ENCODE results near the gene BHLHE23.

BHLHE23 gene

GRCh38 chr20:62969179-62969760 is 37.5 kb downstream of the BHLHE23 start:
- Histone ChIP-seq H3K36me3 (ENCODE audit: control insufficient read depth in 4 of 4, insufficient read depth in 4 of 4, low read length in 3 of 4) (peaks cover 0 to 34% (median 19%) of the 10 kb centered on the region in 4 experiments), H3K4me1 (ENCODE audit: control extremely low read depth in 1 of 4, control insufficient read depth in 4 of 4, insufficient read depth in 4 of 4, low read length in 3 of 4) (peaks cover 0 to 38% (median 21%) of the 10 kb centered on the region in 4 experiments), H3K9me3 (ENCODE audit: control extremely low read depth in 1 of 5, control insufficient read depth in 4 of 5, insufficient read depth in 2 of 5, low read depth in 1 of 5, low read length in 4 of 5) (no peaks in the 10 kb centered on the region), H3K27ac (ENCODE audit: insufficient read depth in 1 of 2, low read depth in 1 of 2, low read length in 2 of 2, poor library complexity in 1 of 2, severe bottlenecking in 2 of 2) (no peak overlapping the region), H3K27me3 (replicated peaks in 2 of 5; ENCODE audit: control insufficient read depth in 4 of 5, insufficient read depth in 5 of 5, low read length in 4 of 5) (peaks cover 0 to 33% (median 14%) of the 10 kb centered on the region in 5 experiments), H3K4me3 (ENCODE audit: control insufficient read depth in 1 of 7, extremely low read depth in 1 of 7, insufficient read depth in 4 of 7, low read depth in 2 of 7, low read length in 6 of 7) (no peak overlapping the region)
- ChIA-PET POLR2A (interaction anchor here (1.1 kb wide), 1 partner anchor 40 kb away, joined by 3 read pairs; no protein-coding TSS in a partner anchor), CTCF (interaction anchor here (2.4 kb wide), 1 partner anchor 69 kb away, joined by 9 read pairs; no protein-coding TSS in a partner anchor)
- DNase-seq: no peak
- 65% methylated on average over 12 of the region's 16 CpGs for WGBS (ENCODE audit: insufficient coverage)

GRCh38 chr20:62968378-62969178 is 38.2 kb downstream of the BHLHE23 start:
- H3K36me3 ChIP-seq (ENCODE audit: control insufficient read depth in 4 of 4, insufficient read depth in 4 of 4, low read length in 3 of 4): peaks cover 0 to 41% (median 22%) of the 10 kb centered on the region in 4 experiments
- ChIA-PET CTCF (interaction anchor here (0.9 to 1.3 kb wide), 2 partner anchors 15 to 74 kb away, joined by 3 read pairs; no protein-coding TSS in a partner anchor), POLR2A (no interaction called here)
- no peaks in the 10 kb centered on the region for H3K9me3 ChIP-seq (ENCODE audit: control extremely low read depth in 1 of 5, control insufficient read depth in 4 of 5, insufficient read depth in 2 of 5, low read depth in 1 of 5, low read length in 4 of 5)
- H3K4me1 ChIP-seq (ENCODE audit: control extremely low read depth in 1 of 4, control insufficient read depth in 4 of 4, insufficient read depth in 4 of 4, low read length in 3 of 4): peaks cover 0 to 42% (median 25%) of the 10 kb centered on the region in 4 experiments
- H3K27ac ChIP-seq (ENCODE audit: insufficient read depth in 1 of 2, low read depth in 1 of 2, low read length in 2 of 2, poor library complexity in 1 of 2, severe bottlenecking in 2 of 2): no peak overlapping the region
- no peak for DNase-seq
- peaks cover 0 to 27% (median 11%) of the 10 kb centered on the region in 5 experiments for H3K27me3 ChIP-seq (replicated peaks in 2 of 5; ENCODE audit: control insufficient read depth in 4 of 5, insufficient read depth in 5 of 5, low read length in 4 of 5)
- WGBS (ENCODE audit: insufficient coverage): 84% methylated on average over 18 of the region's 21 CpGs
- no peak overlapping the region for H3K4me3 ChIP-seq (ENCODE audit: control insufficient read depth in 1 of 7, extremely low read depth in 1 of 7, insufficient read depth in 4 of 7, low read depth in 2 of 7, low read length in 6 of 7)

DNA sequence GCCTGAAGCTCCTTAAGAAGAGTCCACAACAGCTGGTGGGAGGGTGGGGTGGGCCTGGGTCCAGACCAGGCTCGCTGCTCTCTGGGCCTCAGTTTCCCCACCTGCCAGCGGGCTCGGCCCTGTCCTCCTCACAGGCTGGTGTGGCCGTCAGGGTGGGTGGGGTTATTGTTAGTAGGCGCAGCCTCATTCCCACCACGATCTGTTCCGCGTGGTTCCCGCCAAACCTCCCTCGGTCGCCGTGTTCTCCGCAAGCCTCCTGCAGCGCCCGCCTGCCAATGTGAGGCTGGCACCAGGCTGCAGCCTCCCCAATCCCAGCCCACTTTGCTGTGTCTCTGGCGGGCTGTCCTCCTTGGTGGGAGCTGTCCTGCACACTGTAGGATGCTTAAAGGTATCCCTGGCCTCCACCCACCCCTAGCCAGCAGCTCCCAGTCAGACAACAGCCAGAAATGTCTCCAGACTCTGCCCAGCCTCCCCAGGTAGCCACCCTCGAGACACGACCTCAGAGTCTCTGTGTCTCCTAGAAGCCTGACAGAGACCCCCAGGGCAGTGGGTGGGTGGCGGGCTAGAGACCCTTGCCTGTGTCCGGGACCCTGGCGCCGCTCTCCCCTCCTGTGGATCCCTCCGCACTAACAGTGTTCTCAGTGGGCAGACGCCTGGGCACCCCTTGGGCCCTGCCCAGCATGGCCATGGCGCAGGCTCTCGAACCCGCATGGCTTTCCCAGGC is 39.0 kb downstream of the BHLHE23 start:
- 93% methylated on average over 26 of the region's 27 CpGs for WGBS (ENCODE audit: insufficient coverage)
- CTCF ChIA-PET: interaction anchor here (0.9 to 1.3 kb wide), 2 partner anchors 14 to 73 kb away, joined by 3 read pairs; no protein-coding TSS in a partner anchor
- H3K4me3 ChIP-seq (ENCODE audit: control insufficient read depth in 1 of 7, extremely low read depth in 1 of 7, insufficient read depth in 4 of 7, low read depth in 2 of 7, low read length in 6 of 7): no peak overlapping the region

DNA sequence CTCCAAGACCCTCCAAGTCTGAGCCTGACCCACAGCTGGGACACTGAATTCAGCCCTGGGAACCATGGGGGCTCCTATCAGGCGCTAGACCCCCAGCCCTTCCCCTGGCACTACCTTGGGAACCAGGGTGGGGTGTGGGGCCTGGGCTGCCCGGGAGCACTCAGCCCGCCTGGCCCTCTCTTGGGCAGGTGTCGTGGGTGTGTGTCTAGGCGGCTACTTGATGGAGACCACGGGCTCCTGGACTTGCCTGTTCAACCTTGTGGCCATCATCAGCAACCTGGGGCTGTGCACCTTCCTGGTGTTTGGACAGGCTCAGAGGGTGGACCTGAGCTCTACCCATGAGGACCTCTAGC is 39.6 kb downstream of the BHLHE23 start:
- H3K4me1 ChIP-seq (ENCODE audit: control extremely low read depth in 1 of 4, control insufficient read depth in 4 of 4, insufficient read depth in 4 of 4, low read length in 3 of 4): peaks cover 0 to 31% (median 15%) of the 10 kb centered on the region in 4 experiments
- 93% methylated on average over 6 of the region's 6 CpGs for WGBS (ENCODE audit: insufficient coverage)
- CTCF ChIA-PET: interaction anchor here (1.3 kb wide), 1 partner anchor 72 kb away, joined by 3 read pairs; no protein-coding TSS in a partner anchor
- H3K27ac ChIP-seq (ENCODE audit: insufficient read depth in 1 of 2, low read depth in 1 of 2, low read length in 2 of 2, poor library complexity in 1 of 2, severe bottlenecking in 2 of 2): no peak overlapping the region
- peaks cover 0 to 55% (median 35%) of the 10 kb centered on the region in 4 experiments for H3K36me3 ChIP-seq (ENCODE audit: control insufficient read depth in 4 of 4, insufficient read depth in 4 of 4, low read length in 3 of 4)
- DNase-seq: no peak
- no peak overlapping the region for H3K4me3 ChIP-seq (ENCODE audit: control insufficient read depth in 1 of 7, extremely low read depth in 1 of 7, insufficient read depth in 4 of 7, low read depth in 2 of 7, low read length in 6 of 7)
- peaks cover 0 to 16% (median 3%) of the 10 kb centered on the region in 5 experiments for H3K27me3 ChIP-seq (replicated peaks in 2 of 5; ENCODE audit: control insufficient read depth in 4 of 5, insufficient read depth in 5 of 5, low read length in 4 of 5)
- POLR2A ChIA-PET: no interaction called here
- no peaks in the 10 kb centered on the region for H3K9me3 ChIP-seq (ENCODE audit: control extremely low read depth in 1 of 5, control insufficient read depth in 4 of 5, insufficient read depth in 2 of 5, low read depth in 1 of 5, low read length in 4 of 5)

More for the DNA sequence above, 39.0 kb downstream of the BHLHE23 start:
- POLR2A ChIA-PET: no interaction called here
- no peaks in the 10 kb centered on the region for H3K9me3 ChIP-seq (ENCODE audit: control extremely low read depth in 1 of 5, control insufficient read depth in 4 of 5, insufficient read depth in 2 of 5, low read depth in 1 of 5, low read length in 4 of 5)
- H3K27me3 ChIP-seq (replicated peaks in 2 of 5; ENCODE audit: control insufficient read depth in 4 of 5, insufficient read depth in 5 of 5, low read length in 4 of 5): peaks cover 0 to 20% (median 8%) of the 10 kb centered on the region in 5 experiments
- H3K27ac ChIP-seq (ENCODE audit: insufficient read depth in 1 of 2, low read depth in 1 of 2, low read length in 2 of 2, poor library complexity in 1 of 2, severe bottlenecking in 2 of 2): no peak overlapping the region
- DNase-seq: no peak
- H3K4me1 ChIP-seq (ENCODE audit: control extremely low read depth in 1 of 4, control insufficient read depth in 4 of 4, insufficient read depth in 4 of 4, low read length in 3 of 4): peaks cover 0 to 36% (median 21%) of the 10 kb centered on the region in 4 experiments
- H3K36me3 ChIP-seq (ENCODE audit: control insufficient read depth in 4 of 4, insufficient read depth in 4 of 4, low read length in 3 of 4): peaks cover 0 to 48% (median 28%) of the 10 kb centered on the region in 4 experiments

DNA sequence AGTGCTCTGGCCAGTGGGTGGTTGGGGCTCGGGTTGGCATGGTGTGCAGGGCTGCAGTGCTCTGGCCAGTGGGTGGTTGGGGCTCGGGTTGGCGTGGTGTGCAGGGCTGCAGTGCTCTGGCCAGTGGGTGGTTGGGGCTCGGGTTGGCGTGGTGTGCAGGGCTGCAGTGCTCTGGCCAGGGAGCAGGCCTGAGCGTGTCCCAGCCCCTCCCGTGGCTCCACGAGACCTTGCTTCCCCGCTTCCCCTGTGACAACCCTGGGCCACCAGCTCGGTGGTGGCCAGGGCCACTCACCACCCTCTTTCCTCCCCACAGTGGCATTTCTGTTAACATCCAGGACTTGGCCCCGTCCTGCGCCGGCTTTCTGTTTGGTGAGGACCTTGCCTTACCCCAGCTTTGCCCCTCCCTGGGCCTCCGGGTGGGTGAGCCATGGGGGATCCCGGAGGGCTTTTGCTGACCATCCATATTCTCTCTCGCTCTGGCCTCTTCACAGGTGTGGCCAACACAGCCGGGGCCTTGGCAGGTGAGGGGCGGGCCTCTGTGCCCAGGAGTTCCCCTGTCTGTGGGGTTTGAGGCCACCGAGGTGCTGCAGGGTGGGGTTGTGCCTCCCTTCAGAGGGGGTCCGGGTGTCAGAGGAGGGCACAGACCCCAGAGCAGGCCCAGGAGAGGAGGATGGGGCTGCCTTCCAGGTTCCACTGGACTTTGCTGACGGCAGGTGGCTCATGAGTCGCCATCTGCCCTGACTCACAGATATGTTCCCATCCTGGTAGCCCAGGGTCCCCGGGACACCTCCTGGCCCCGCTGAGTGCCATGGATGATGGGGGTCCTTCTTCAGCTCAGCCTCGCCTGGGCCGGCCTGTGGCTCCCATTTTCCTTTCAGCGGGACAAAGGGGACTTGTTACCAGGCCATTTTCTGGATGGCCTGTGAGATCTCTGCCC is 40.3 kb downstream of the BHLHE23 start:
- Histone ChIP-seq H3K9me3 (ENCODE audit: control extremely low read depth in 1 of 5, control insufficient read depth in 4 of 5, insufficient read depth in 2 of 5, low read depth in 1 of 5, low read length in 4 of 5) (no peaks in the 10 kb centered on the region), H3K27ac (ENCODE audit: insufficient read depth in 1 of 2, low read depth in 1 of 2, low read length in 2 of 2, poor library complexity in 1 of 2, severe bottlenecking in 2 of 2) (no peak overlapping the region), H3K4me1 (ENCODE audit: control extremely low read depth in 1 of 4, control insufficient read depth in 4 of 4, insufficient read depth in 4 of 4, low read length in 3 of 4) (peaks cover 0 to 31% (median 15%) of the 10 kb centered on the region in 4 experiments), H3K36me3 (ENCODE audit: control insufficient read depth in 4 of 4, insufficient read depth in 4 of 4, low read length in 3 of 4) (peaks cover 0 to 62% (median 36%) of the 10 kb centered on the region in 4 experiments), H3K4me3 (ENCODE audit: control insufficient read depth in 1 of 7, extremely low read depth in 1 of 7, insufficient read depth in 4 of 7, low read depth in 2 of 7, low read length in 6 of 7) (no peak overlapping the region), H3K27me3 (replicated peaks in 2 of 5; ENCODE audit: control insufficient read depth in 4 of 5, insufficient read depth in 5 of 5, low read length in 4 of 5) (peaks cover 0 to 14% (median 2%) of the 10 kb centered on the region in 5 experiments)
- 97% methylated on average over 22 of the region's 27 CpGs for WGBS (ENCODE audit: insufficient coverage)
- CTCF ChIA-PET: interaction anchor here (2.0 to 4.9 kb wide), 2 partner anchors 12 to 59 kb away, joined by 8 to 19 read pairs; no protein-coding TSS in a partner anchor
- no peak for DNase-seq
- POLR2A ChIA-PET: no interaction called here

DNA sequence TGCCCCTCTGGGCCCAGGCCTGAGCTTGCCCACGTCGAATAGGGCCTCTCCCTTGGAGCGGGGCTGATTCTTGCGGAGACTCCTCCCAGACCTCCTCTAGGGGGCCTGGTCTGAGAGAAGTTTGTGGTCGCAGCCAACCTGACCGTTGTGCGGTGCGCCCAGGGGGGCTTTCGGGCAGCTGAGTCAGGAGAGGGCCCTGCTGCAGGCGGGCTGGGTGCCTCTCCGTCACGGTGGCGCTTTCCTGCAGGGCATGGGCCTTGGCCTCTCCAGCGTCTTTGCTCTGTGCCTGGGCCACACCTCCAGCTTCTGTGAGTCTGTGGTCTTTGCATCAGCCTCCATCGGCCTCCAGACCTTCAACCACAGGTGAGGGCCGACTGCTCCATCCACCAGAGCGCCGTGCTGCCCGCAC is 41.4 kb downstream of the BHLHE23 start:
- H3K4me3 ChIP-seq (ENCODE audit: control insufficient read depth in 1 of 7, extremely low read depth in 1 of 7, insufficient read depth in 4 of 7, low read depth in 2 of 7, low read length in 6 of 7): no peak overlapping the region
- peaks cover 0 to 68% (median 39%) of the 10 kb centered on the region in 4 experiments for H3K36me3 ChIP-seq (ENCODE audit: control insufficient read depth in 4 of 4, insufficient read depth in 4 of 4, low read length in 3 of 4)
- H3K4me1 ChIP-seq (ENCODE audit: control extremely low read depth in 1 of 4, control insufficient read depth in 4 of 4, insufficient read depth in 4 of 4, low read length in 3 of 4): peaks cover 0 to 32% (median 14%) of the 10 kb centered on the region in 4 experiments
- 75% methylated on average over 19 of the region's 19 CpGs for WGBS (ENCODE audit: insufficient coverage)
- H3K27me3 ChIP-seq (replicated peaks in 2 of 5; ENCODE audit: control insufficient read depth in 4 of 5, insufficient read depth in 5 of 5, low read length in 4 of 5): peaks cover 0 to 4% (median 0%) of the 10 kb centered on the region in 5 experiments
- DNase-seq: peak in 1 of 3 donors; percentile 33
- H3K27ac ChIP-seq (ENCODE audit: insufficient read depth in 1 of 2, low read depth in 1 of 2, low read length in 2 of 2, poor library complexity in 1 of 2, severe bottlenecking in 2 of 2): no peak overlapping the region
- ChIA-PET POLR2A (no interaction called here), CTCF (interaction anchor here (0.8 to 4.9 kb wide), 4 partner anchors 11 to 65 kb away, joined by 3 to 19 read pairs (median 6); no protein-coding TSS in a partner anchor)
- no peaks in the 10 kb centered on the region for H3K9me3 ChIP-seq (ENCODE audit: control extremely low read depth in 1 of 5, control insufficient read depth in 4 of 5, insufficient read depth in 2 of 5, low read depth in 1 of 5, low read length in 4 of 5)
